HL-60 (cell line): ENCODE measurements around the gene KIAA0825.
A peak's percentile ranks its signal among the peaks of the same experiment; 100 is the strongest.

ENCODE experiments used
- DNase-seq, 2 experiments: peaks; one replicate each; pipeline ENCODE4 v3.0.0-alpha.2; 2010 to 2020; ENCODE audit warnings: low read depth in 1 of 2, low spot score in 1 of 2
- H3K27ac ChIP-seq: fragments of 250-450 bp; sonication (Bioruptor Pico); replicated peaks from 2 replicates; pipeline ENCODE4 v1.5.1; 2020; ENCODE audit warnings: mild to moderate bottlenecking, moderate library complexity
- H3K27me3 ChIP-seq: fragments of 250-450 bp; sonication (Bioruptor Pico); 2 replicates; pipeline ENCODE4 v1.5.1; 2021; ENCODE audit warnings: mild to moderate bottlenecking, moderate library complexity; ENCODE audit not compliant: insufficient read depth, poor library complexity, severe bottlenecking
- H3K4me3 ChIP-seq: replicated peaks from 2 replicates; pipeline ENCODE4 v1.5.1; 2011; ENCODE audit warnings: mild to moderate bottlenecking, control low read depth, low read length; ENCODE audit not compliant: insufficient read depth
- CTCF ChIP-seq: IDR thresholded peaks from one replicate; pipeline ENCODE4 v1.5.1; 2011; ENCODE audit warnings: low read length, control low read depth, inconsistent platforms; ENCODE audit not compliant: insufficient read depth
- GABPA ChIP-seq: IDR thresholded peaks from 2 replicates; pipeline ENCODE4 v1.6.1; 2012; ENCODE audit warnings: low read depth
- POLR2AphosphoS5 ChIP-seq: IDR thresholded peaks from 2 replicates; pipeline ENCODE4 v1.6.1; 2012; ENCODE audit warnings: low read depth
- REST ChIP-seq: IDR thresholded peaks from 2 replicates; pipeline ENCODE4 v1.6.1; 2012; ENCODE audit warnings: low read depth; ENCODE audit not compliant: insufficient replicate concordance
- SPI1 ChIP-seq: IDR thresholded peaks from 2 replicates; pipeline ENCODE4 v1.6.1; 2012; ENCODE audit warnings: low read depth, mild to moderate bottlenecking, borderline replicate concordance

KIAA0825 gene

GRCh38 chr5:94250985-94251384, 367.4 kb downstream of the KIAA0825 start:
- Histone ChIP-seq H3K27me3 (no peaks in the 10 kb centered on the region), H3K27ac (no peak overlapping the region), H3K4me3 (no peak overlapping the region)
- TF ChIP-seq SPI1, result no peak
- TF ChIP-seq CTCF, result no peak
- no peak for TF ChIP-seq GABPA
- TF ChIP-seq POLR2AphosphoS5, result no peak
- DNase-seq, result no peak

GRCh38 chr5:94249430-94249829, 369.0 kb downstream of the KIAA0825 start:
- DNase-seq, result no peak
- no peak overlapping the region for H3K27ac ChIP-seq
- H3K27me3 ChIP-seq, result no peaks in the 10 kb centered on the region

GRCh38 chr5:94248175-94248875, 370.1 kb downstream of the KIAA0825 start:
- Histone ChIP-seq H3K4me3 (no peak overlapping the region), H3K27me3 (no peaks in the 10 kb centered on the region), H3K27ac (no peak overlapping the region)
- no peak for DNase-seq
- no peak for TF ChIP-seq SPI1
- TF ChIP-seq CTCF, result no peak
- TF ChIP-seq REST, result no peak
- TF ChIP-seq GABPA, result no peak
- no peak for TF ChIP-seq POLR2AphosphoS5

More at GRCh38 chr5:94249430-94249829, 369.0 kb downstream of the KIAA0825 start:
- TF ChIP-seq CTCF (no peak), SPI1 (no peak), POLR2AphosphoS5 (no peak), GABPA (no peak), REST (no peak)
- H3K4me3 ChIP-seq, result no peak overlapping the region

- H3K27ac ChIP-seq, result peak overlapping the region; percentile 35; the same call in 1 of the 2 replicates
- TF ChIP-seq REST (no peak), GABPA (no peak), CTCF (no peak), SPI1 (no peak), POLR2AphosphoS5 (no peak)
- peak in 1 of 2 experiments; percentile 54 for DNase-seq
These were observed 372.8 kb downstream of the KIAA0825 start for GRCh38 chr5:94245608-94246007.

More at GRCh38 chr5:94245608-94246007, 372.8 kb downstream of the KIAA0825 start:
- H3K4me3 ChIP-seq, result no peak overlapping the region
- no peaks in the 10 kb centered on the region for H3K27me3 ChIP-seq
